Activated T-cell treated with anti-CD3 and anti-CD28 coated beads, Interleukin-2, amount 50 U/mL, for 48 hours (primary cell): Measurements from ENCODE around the gene PUDP.
"Not testable (repeated sequence)": the region's sequence is repeated elsewhere in the genome, so short reads cannot be mapped to it uniquely, and the experiment has no call there.

Experiments used
- DNase-seq, 2 experiments: peaks; one replicate each; pipeline ENCODE4 v3.0.0-alpha.2; 2020

The PUDP gene

DNA sequence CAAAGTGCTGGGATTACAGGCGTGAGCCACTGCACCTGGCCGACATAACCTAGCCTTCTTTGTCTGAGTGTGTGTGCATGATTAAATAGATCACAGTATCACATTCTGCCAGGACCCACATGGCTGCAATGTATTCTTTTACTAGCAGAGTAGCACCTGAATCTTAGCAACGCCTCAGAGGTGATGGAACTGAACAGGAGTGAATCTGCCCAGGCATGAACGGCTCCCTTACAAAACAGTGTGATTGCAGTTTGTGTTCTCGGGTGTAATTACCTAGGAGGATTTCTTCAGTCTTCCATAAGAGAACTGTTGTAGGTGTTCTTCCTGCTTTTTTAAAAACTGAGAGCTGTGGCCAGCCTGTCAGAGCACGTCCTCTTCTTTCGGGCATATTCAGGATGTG, 123.1 kb downstream of the PUDP start:
- DNase-seq = no peak

DNA sequence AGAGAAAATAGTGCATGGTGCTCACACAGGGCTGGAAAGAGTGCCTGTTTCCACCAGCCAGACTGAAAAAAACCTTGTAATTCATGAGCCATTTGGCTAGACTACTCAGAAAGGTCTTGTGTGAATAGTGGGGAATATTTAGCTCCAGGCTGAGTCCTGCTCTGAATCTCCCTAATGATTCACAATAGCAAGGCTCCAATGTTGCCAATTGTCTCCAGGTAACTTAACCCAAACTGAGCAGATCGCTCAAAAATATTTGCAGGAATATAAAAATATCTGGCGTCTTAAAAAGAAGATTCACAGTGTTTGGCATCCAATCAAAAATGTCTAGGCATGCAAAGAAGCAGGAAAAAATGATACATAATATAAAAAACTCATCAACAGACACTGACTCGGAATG, 125.0 kb downstream of the PUDP start:
- not testable (repeated sequence) for DNase-seq

DNA sequence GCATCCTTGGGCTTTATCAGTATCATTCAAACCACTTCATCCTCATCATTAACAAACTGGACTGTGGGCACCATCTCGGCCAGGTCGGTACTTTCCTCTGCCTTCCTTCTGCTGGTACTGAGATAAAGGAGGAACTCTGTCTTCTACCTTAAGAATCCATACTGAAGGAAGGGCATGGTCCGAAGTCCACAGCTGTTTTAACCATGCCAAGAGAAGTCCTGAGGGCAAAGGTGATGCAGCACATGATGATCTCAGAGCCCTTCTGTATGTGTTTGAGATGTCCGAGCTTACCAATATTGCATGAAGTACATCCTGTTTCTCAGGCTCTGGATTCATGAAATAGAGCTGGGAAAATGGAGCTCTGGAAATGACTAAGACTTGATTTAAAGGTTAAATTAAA, 126.0 kb downstream of the PUDP start:
- DNase-seq = no peak

DNA sequence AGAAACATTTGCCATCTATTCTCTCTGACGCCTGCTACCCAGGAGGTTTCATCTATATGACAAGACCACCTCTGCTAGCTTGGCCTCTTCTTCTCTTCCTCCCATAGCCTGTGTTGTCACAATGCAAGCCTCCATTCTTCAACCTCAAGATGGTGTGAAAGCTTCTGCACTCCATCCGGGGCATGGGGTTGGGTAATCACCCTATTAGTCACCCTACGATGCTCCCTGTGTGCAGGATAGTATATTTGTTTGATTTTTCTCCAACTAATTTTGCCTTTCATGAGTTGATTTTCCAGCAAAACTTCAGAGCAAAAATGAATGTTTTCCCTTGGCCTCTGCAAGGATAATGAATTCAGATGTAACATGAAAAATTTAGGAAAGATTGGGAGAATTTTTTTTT, 128.4 kb downstream of the PUDP start:
- DNase-seq = no peak

DNA sequence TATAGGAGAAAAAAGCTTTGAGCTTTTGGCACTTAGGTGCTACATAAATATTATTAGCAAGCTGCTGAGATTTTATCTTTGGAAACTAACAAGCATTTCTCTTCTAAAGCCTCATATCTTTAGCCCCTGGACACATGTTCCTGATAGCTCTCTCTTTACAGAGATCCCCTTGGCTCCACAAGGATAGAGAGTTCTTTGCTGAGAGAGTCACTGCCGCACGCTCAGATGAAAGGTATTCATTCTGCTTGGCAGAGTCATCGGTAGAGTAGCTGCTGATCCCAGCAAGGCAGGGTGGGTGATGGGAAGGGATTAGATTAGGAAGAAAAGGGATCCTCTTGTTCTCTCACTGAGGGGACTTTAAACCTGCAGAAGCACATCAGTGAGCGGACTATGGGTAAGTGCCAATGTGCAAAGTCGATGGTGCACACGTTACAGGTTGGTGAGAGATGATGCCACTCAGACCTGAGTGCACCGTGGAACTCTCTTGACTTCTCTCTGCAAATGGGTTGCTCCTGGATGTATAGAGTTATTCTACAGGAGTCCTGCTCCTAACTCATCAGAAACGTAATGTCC, 135.6 kb downstream of the PUDP start:
- not testable (repeated sequence) for DNase-seq

DNA sequence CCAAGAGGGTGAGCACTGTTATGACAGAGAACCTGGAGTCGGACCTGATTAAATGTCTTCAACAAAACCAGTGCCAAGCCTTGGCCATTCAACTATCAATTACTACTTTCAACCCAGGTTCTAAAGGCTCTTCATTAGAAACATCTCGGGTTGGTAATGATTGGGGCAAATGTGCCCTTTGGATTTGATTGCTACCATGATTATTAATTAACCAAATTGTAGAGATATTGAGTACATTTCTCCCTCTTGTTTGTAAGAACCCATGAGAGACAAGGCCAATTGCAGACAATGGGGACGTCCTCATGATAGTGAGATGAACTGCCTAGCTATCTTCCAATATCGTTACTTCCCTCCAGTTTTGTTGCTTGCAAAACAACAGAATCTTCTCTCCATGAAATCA, 137.1 kb downstream of the PUDP start:
- not testable (repeated sequence) for DNase-seq

DNA sequence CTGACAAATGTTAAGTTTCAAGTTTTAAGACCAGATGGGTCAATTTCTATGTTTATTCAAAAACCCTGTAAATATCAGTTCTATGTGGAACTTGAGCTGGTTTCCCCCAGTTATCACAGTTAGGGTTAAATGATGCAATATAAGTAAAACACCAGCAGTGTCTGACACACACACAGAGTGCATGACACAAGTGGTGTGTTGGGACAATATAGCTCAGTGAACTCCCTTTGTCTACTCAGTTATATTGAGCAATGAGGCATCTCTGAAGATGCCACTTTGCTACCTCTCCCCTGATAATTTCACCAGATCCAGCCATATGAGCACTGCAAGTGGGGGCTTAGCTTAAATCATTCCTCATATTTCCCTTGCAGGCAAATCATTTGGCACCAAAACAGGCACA, 140.6 kb downstream of the PUDP start:
- not testable (repeated sequence) for DNase-seq
